ENCODE measurements around the gene SLC28A2. TPM values are rescaled to one million over a fixed set of nuclear protein-coding genes. Genes with fewer than 3 reads are reported as not detected.

The SLC28A2 gene
- total RNA-seq, 5 donors from 2014 or later (not counting 1 experiment from before 2014, with no cell fraction given): not detected

- Histone ChIP-seq H3K27ac (ENCODE audit: low read length) (no peak overlapping the region), H3K4me1 (ENCODE audit: control insufficient read depth in 1 of 2, extremely low read depth in 1 of 2, insufficient read depth in 2 of 2, low read length in 2 of 2) (no peaks in the 10 kb centered on the region), H3K9me3 (no peaks in the 10 kb centered on the region), H3K36me3 (ENCODE audit: control insufficient read depth in 2 of 2, extremely low read depth in 1 of 2, insufficient read depth in 1 of 2, low read length in 1 of 2) (no peaks in the 10 kb centered on the region), H3K27me3 (replicated peaks in 1 of 2; ENCODE audit: control insufficient read depth in 2 of 2, extremely low read depth in 1 of 2, insufficient read depth in 2 of 2, low read length in 1 of 2) (peaks cover 2 to 4% of the 10 kb centered on the region in 2 experiments), H3K4me3 (ENCODE audit: control insufficient read depth in 1 of 2, extremely low read depth in 1 of 2, low read length in 1 of 2) (no peak overlapping the region)
- no peaks in the 10 kb centered on the region for H3K9me3 Mint-ChIP-seq
- 53% methylated on average over 3 of the region's 5 CpGs for WGBS (ENCODE audit: insufficient coverage)
- no peak overlapping the region for H3K27ac Mint-ChIP-seq
- CTCF ChIA-PET: interaction anchor here in 1 of 2 donors (0.6 kb wide), 1 partner anchor 121 kb away, joined by 3 read pairs; no protein-coding TSS in a partner anchor
- H3K36me3 Mint-ChIP-seq: no peaks in the 10 kb centered on the region
- H3K27me3 Mint-ChIP-seq: peaks cover 31 to 32% of the 10 kb centered on the region in 2 donors
- H3K4me1 Mint-ChIP-seq: no peaks in the 10 kb centered on the region
- DNase-seq (no peak), ATAC-seq (replicated peaks in 1 of 4) (no peak)
- POLR2A ChIA-PET: no interaction called here
- no peak overlapping the region for H3K4me3 Mint-ChIP-seq
Measured at GRCh38 chr15:45224621-45225217, 27.3 kb upstream of the SLC28A2 start.

- ChIA-PET CTCF (no interaction called here), POLR2A (no interaction called here)
- Histone ChIP-seq H3K9me3 (no peaks in the 10 kb centered on the region), H3K27me3 (replicated peaks in 1 of 2; ENCODE audit: control insufficient read depth in 2 of 2, extremely low read depth in 1 of 2, insufficient read depth in 2 of 2, low read length in 1 of 2) (peaks cover 2 to 8% of the 10 kb centered on the region in 2 experiments), H3K4me3 (ENCODE audit: control insufficient read depth in 1 of 2, extremely low read depth in 1 of 2, low read length in 1 of 2) (no peak overlapping the region), H3K27ac (ENCODE audit: low read length) (no peak overlapping the region), H3K36me3 (ENCODE audit: control insufficient read depth in 2 of 2, extremely low read depth in 1 of 2, insufficient read depth in 1 of 2, low read length in 1 of 2) (no peaks in the 10 kb centered on the region), H3K4me1 (ENCODE audit: control insufficient read depth in 1 of 2, extremely low read depth in 1 of 2, insufficient read depth in 2 of 2, low read length in 2 of 2) (no peaks in the 10 kb centered on the region)
- no peaks in the 10 kb centered on the region for H3K36me3 Mint-ChIP-seq
- H3K9me3 Mint-ChIP-seq: no peaks in the 10 kb centered on the region
- 54% methylated on average over 3 of the region's 11 CpGs for WGBS (ENCODE audit: insufficient coverage)
- ATAC-seq (replicated peaks in 1 of 4) (no peak), DNase-seq (no peak)
- H3K27ac Mint-ChIP-seq: no peak overlapping the region
- H3K4me1 Mint-ChIP-seq: no peaks in the 10 kb centered on the region
- no peak overlapping the region for H3K4me3 Mint-ChIP-seq
- peaks cover 26 to 29% of the 10 kb centered on the region in 2 donors for H3K27me3 Mint-ChIP-seq
Measured at GRCh38 chr15:45225506-45226273, 26.3 kb upstream of the SLC28A2 start.

GRCh38 chr15:45228931-45229330 lies 23.1 kb upstream of the SLC28A2 start:
- POLR2A ChIA-PET: no interaction called here
- Histone ChIP-seq H3K9me3 (peaks cover 2% of the 10 kb centered on the region), H3K4me1 (ENCODE audit: control insufficient read depth in 1 of 2, extremely low read depth in 1 of 2, insufficient read depth in 2 of 2, low read length in 2 of 2) (no peaks in the 10 kb centered on the region), H3K4me3 (ENCODE audit: control insufficient read depth in 1 of 2, extremely low read depth in 1 of 2, low read length in 1 of 2) (no peak overlapping the region), H3K27ac (ENCODE audit: low read length) (no peak overlapping the region), H3K27me3 (replicated peaks in 1 of 2; ENCODE audit: control insufficient read depth in 2 of 2, extremely low read depth in 1 of 2, insufficient read depth in 2 of 2, low read length in 1 of 2) (peaks cover 0 to 14% of the 10 kb centered on the region in 2 experiments), H3K36me3 (ENCODE audit: control insufficient read depth in 2 of 2, extremely low read depth in 1 of 2, insufficient read depth in 1 of 2, low read length in 1 of 2) (no peaks in the 10 kb centered on the region)
- ATAC-seq (replicated peaks in 1 of 4) (no peak), DNase-seq (no peak)
- no peak overlapping the region for H3K27ac Mint-ChIP-seq
- peaks cover 0 to 8% (median 2%) of the 10 kb centered on the region in 3 donors for H3K9me3 Mint-ChIP-seq
- peaks cover 14 to 22% of the 10 kb centered on the region in 2 donors for H3K27me3 Mint-ChIP-seq
- CTCF ChIA-PET: no interaction called here
- no peak overlapping the region for H3K4me3 Mint-ChIP-seq
- no peaks in the 10 kb centered on the region for H3K4me1 Mint-ChIP-seq
- no peaks in the 10 kb centered on the region for H3K36me3 Mint-ChIP-seq
- WGBS (ENCODE audit: insufficient coverage): 67% methylated on average over 3 of the region's 5 CpGs

- H3K9me3 ChIP-seq: peaks cover 2% of the 10 kb centered on the region
- H3K4me1 ChIP-seq (ENCODE audit: control insufficient read depth in 1 of 2, extremely low read depth in 1 of 2, insufficient read depth in 2 of 2, low read length in 2 of 2): no peaks in the 10 kb centered on the region
- no CpG with 5 or more reads among the region's 1 CpG for whole genome bisulfite sequencing (ENCODE audit: insufficient coverage)
- H3K27me3 Mint-ChIP-seq: peaks cover 11 to 19% of the 10 kb centered on the region in 2 donors
- H3K36me3 Mint-ChIP-seq: no peaks in the 10 kb centered on the region
- DNase-seq: no peak
- H3K27ac ChIP-seq (ENCODE audit: low read length): no peak overlapping the region
- H3K4me3 Mint-ChIP-seq: no peak overlapping the region
- no peak overlapping the region for H3K4me3 ChIP-seq (ENCODE audit: control insufficient read depth in 1 of 2, extremely low read depth in 1 of 2, low read length in 1 of 2)
- no peak overlapping the region for H3K27ac Mint-ChIP-seq
- ChIA-PET POLR2A (no interaction called here), CTCF (interaction anchor here (0.5 to 0.6 kb wide), 3 partner anchors 26 to 933 kb away, joined by 3 to 5 read pairs (median 3); no protein-coding TSS in a partner anchor)
- no peaks in the 10 kb centered on the region for H3K4me1 Mint-ChIP-seq
- H3K9me3 Mint-ChIP-seq: peaks cover 0 to 22% (median 11%) of the 10 kb centered on the region in 3 donors
- no peaks in the 10 kb centered on the region for H3K36me3 ChIP-seq (ENCODE audit: control insufficient read depth in 2 of 2, extremely low read depth in 1 of 2, insufficient read depth in 1 of 2, low read length in 1 of 2)
- no peak for ATAC-seq (replicated peaks in 1 of 4)
- peaks cover 0 to 14% of the 10 kb centered on the region in 2 experiments for H3K27me3 ChIP-seq (replicated peaks in 1 of 2; ENCODE audit: control insufficient read depth in 2 of 2, extremely low read depth in 1 of 2, insufficient read depth in 2 of 2, low read length in 1 of 2)
Measured at GRCh38 chr15:45230245-45230965, 21.6 kb upstream of the SLC28A2 start.

GRCh38 chr15:45231132-45231531 lies 20.9 kb upstream of the SLC28A2 start:
- H3K27me3 Mint-ChIP-seq: peaks cover 11 to 19% of the 10 kb centered on the region in 2 donors
- DNase-seq (no peak), ATAC-seq (replicated peaks in 1 of 4) (no peak)
- H3K9me3 Mint-ChIP-seq: peaks cover 0 to 27% (median 17%) of the 10 kb centered on the region in 3 donors
- H3K27ac Mint-ChIP-seq: no peak overlapping the region
- Histone ChIP-seq H3K36me3 (ENCODE audit: control insufficient read depth in 2 of 2, extremely low read depth in 1 of 2, insufficient read depth in 1 of 2, low read length in 1 of 2) (no peaks in the 10 kb centered on the region), H3K4me3 (ENCODE audit: control insufficient read depth in 1 of 2, extremely low read depth in 1 of 2, low read length in 1 of 2) (no peak overlapping the region), H3K9me3 (peaks cover 2% of the 10 kb centered on the region), H3K27me3 (replicated peaks in 1 of 2; ENCODE audit: control insufficient read depth in 2 of 2, extremely low read depth in 1 of 2, insufficient read depth in 2 of 2, low read length in 1 of 2) (peaks cover 0 to 14% of the 10 kb centered on the region in 2 experiments), H3K4me1 (ENCODE audit: control insufficient read depth in 1 of 2, extremely low read depth in 1 of 2, insufficient read depth in 2 of 2, low read length in 2 of 2) (no peaks in the 10 kb centered on the region), H3K27ac (ENCODE audit: low read length) (no peak overlapping the region)
- H3K36me3 Mint-ChIP-seq: no peaks in the 10 kb centered on the region
- ChIA-PET CTCF (interaction anchor here in 1 of 2 donors (0.6 kb wide), 2 partner anchors 27 to 933 kb away, joined by 3 read pairs; no protein-coding TSS in a partner anchor), POLR2A (no interaction called here)
- H3K4me3 Mint-ChIP-seq: no peak overlapping the region
- WGBS (ENCODE audit: insufficient coverage): no CpG with 5 or more reads among the region's 3 CpGs
- H3K4me1 Mint-ChIP-seq: no peaks in the 10 kb centered on the region

- Histone ChIP-seq H3K27me3 (replicated peaks in 1 of 2; ENCODE audit: control insufficient read depth in 2 of 2, extremely low read depth in 1 of 2, insufficient read depth in 2 of 2, low read length in 1 of 2) (peaks cover 0 to 14% of the 10 kb centered on the region in 2 experiments), H3K4me3 (ENCODE audit: control insufficient read depth in 1 of 2, extremely low read depth in 1 of 2, low read length in 1 of 2) (no peak overlapping the region), H3K36me3 (ENCODE audit: control insufficient read depth in 2 of 2, extremely low read depth in 1 of 2, insufficient read depth in 1 of 2, low read length in 1 of 2) (no peaks in the 10 kb centered on the region), H3K9me3 (peaks cover 2% of the 10 kb centered on the region), H3K27ac (ENCODE audit: low read length) (no peak overlapping the region), H3K4me1 (ENCODE audit: control insufficient read depth in 1 of 2, extremely low read depth in 1 of 2, insufficient read depth in 2 of 2, low read length in 2 of 2) (no peaks in the 10 kb centered on the region)
- no CpG with 5 or more reads among the region's 4 CpGs for WGBS (ENCODE audit: insufficient coverage)
- H3K27me3 Mint-ChIP-seq: peaks cover 11 to 21% of the 10 kb centered on the region in 2 donors
- no peaks in the 10 kb centered on the region for H3K36me3 Mint-ChIP-seq
- H3K9me3 Mint-ChIP-seq: peaks cover 2 to 35% (median 22%) of the 10 kb centered on the region in 3 donors
- POLR2A ChIA-PET: no interaction called here
- H3K4me1 Mint-ChIP-seq: no peaks in the 10 kb centered on the region
- no peak for DNase-seq
- CTCF ChIA-PET: no interaction called here
- ATAC-seq (replicated peaks in 1 of 4): no peak
- H3K4me3 Mint-ChIP-seq: no peak overlapping the region
- no peak overlapping the region for H3K27ac Mint-ChIP-seq
Measured at GRCh38 chr15:45231864-45232562, 20.0 kb upstream of the SLC28A2 start.

All from T-cell (primary cell).